HG03565 (cell line): ENCODE results near the gene ARRDC4.

ENCODE experiments used
- ATAC-seq: cut with Tn5 transposase; IDR thresholded peaks from one replicate; pipeline ENCODE4 v1.9.1; 2021; ENCODE audit warnings: mild to moderate bottlenecking, moderate library complexity; ENCODE audit not compliant: unreplicated experiment

The ARRDC4 gene

DNA sequence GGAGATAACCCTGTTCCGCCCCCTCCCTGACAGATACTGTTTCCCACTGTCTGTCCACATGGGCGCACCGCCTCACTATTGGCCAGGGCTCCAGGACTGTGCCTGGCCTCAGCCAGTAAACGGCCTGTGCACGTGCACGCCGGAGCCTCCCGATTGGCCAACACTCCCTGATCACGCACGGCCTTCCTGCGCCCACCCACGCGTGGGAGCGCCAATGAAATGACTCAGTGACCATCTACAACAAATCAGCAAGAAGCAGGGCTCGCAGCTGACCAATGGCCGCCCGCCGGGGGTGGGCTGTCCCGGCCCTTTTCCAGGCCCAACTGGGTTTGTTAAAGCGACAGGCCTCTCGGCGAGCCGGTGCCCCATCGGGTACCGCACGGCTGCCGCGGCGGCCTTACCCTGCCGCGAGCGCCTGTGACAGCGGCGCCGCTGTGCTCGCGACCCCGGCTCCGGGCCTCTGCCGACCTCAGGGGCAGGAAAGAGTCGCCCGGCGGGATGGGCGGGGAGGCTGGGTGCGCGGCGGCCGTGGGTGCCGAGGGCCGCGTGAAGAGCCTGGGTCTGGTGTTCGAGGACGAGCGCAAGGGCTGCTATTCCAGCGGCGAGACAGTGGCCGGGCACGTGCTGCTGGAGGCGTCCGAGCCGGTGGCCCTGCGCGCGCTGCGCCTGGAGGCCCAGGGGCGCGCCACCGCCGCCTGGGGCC is at the start of gene ARRDC4:
ARRDC4 (plus strand) TSS at position 340 of the 703 bp plus-strand sequence; CDS start at position 499, 159 bp downstream.
- ATAC-seq = peak; percentile 94

DNA sequence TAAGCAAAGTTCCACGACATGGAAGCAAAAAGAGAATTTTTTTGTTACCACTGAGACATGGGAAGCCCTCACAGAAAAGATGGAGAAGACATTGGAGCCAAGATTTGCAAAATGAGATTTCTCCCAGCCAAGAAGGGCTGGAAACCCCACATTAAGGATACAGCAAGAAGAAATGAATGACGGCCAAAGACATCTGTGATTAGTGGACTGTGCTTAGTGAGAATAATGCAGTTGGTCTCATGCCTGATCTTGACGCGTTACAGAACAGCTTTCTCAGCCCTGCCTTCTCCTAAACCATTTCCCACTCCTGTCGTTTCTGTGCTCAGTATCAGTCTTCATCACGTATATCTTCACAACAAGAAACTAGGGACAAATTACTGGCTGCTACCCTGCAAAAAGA is 45.8 kb upstream of the ARRDC4 start:
- ATAC-seq = no peak

DNA sequence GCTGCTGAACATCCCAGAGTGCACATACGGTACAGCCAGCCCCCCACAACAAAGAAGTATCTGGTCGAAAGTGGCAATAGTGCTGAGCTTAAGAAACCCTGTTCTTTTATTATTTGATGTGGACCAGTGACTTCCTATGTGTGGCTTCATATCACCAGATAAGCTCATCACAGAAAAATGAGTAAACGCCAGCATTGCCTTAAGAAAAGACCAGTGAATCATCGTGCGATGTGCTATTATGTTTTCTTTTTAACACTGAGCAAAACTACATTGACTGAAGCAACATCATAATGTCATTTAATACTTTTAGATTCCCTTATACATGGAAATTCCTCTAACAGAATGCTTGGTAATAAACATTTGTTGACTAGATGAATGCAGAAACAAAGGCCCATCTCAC is 45.2 kb upstream of the ARRDC4 start:
- ATAC-seq = no peak

- ATAC-seq = no peak
Measured at GRCh38 chr15:97921296-97921865, 39.1 kb upstream of the ARRDC4 start.

- no peak for ATAC-seq
Measured at GRCh38 chr15:97929456-97930229, 30.9 kb upstream of the ARRDC4 start.

DNA sequence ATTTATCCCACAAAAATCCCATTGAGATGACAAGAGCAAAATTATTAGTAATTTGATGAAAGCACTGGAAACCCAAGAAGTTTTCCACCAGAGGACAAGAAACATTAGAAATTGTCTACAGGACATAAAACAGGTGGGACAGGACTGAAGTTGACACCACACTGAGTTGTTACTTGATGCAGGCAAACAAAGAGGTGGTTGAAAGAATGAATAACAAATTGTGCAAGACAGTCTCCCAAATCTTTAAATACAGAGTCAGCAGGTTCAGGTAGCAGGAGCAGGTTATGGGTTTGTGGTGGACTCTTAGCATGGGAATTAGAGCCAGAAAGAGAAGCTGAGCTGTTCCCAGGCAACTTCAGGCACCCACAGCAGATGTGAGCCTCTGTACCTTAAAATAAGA is 30.3 kb upstream of the ARRDC4 start:
- ATAC-seq = no peak

- ATAC-seq = no peak
Measured at GRCh38 chr15:97931314-97931713, 29.2 kb upstream of the ARRDC4 start.

GRCh38 chr15:97933589-97933988 is 26.9 kb upstream of the ARRDC4 start:
- no peak for ATAC-seq

GRCh38 chr15:97940993-97941392 is 19.5 kb upstream of the ARRDC4 start:
- no peak for ATAC-seq

DNA sequence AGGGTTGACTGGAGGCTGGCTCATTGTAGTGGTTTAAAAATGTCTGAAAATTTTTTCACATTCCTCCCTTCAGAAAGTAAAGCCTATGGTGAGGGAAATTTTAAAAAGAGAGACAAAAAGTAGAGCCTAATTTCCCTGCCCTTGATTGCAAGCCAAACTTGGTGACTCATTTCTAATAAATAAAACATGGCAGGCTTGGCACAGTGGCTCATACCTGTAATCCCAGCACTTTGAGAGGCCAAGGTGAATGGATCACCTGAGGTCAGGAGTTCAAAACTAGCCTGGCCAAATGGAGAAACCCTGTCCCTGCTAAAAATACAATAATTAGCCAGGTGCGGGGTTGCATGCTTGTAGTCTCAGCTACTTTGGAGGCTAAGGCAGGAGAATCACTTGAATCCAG is 18.9 kb upstream of the ARRDC4 start:
- ATAC-seq = no peak

GRCh38 chr15:97944724-97945123 is 15.8 kb upstream of the ARRDC4 start:
- ATAC-seq = no peak

GRCh38 chr15:97947465-97948260 is 12.8 kb upstream of the ARRDC4 start:
- no peak for ATAC-seq

- ATAC-seq = no peak
Measured at GRCh38 chr15:97953254-97953653, 7.2 kb upstream of the ARRDC4 start.

DNA sequence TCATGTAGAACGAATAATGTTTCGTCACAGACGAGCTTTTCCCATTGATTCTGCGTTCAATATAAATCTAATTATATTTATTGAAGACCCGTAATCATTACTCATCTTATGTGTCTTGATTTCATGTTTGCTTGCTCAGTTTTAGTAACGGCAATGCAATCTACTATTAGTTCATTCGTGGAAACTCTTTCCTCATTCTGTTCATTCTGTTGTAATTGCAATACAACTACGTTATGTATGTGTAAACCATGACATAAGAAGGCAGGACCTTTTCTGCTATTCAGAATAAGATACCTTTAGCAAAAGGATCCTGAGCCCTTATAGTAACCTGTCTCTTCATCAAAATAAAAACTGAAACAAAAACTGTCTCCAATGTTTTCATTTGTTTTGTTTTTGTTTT is 6.8 kb upstream of the ARRDC4 start:
- ATAC-seq = no peak

DNA sequence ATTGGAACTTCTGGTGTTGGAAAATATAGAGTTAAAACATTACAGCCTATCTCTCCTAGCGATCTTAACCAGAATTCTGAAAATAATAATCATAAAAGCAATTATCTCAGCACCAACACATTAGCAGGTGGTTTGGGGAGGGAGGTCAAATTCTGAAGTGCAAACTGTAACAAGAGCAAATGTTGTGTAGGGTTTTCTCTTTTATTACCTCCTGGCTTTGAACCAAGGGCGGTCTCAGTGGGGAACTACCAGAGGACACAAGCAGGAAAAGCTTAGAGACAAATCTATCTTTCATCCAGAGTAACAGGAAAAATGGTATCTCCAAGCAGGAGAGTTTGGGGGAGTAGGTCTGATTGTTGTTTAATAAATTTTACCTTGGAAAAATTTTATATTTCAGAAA is 5.5 kb upstream of the ARRDC4 start:
- ATAC-seq = no peak

DNA sequence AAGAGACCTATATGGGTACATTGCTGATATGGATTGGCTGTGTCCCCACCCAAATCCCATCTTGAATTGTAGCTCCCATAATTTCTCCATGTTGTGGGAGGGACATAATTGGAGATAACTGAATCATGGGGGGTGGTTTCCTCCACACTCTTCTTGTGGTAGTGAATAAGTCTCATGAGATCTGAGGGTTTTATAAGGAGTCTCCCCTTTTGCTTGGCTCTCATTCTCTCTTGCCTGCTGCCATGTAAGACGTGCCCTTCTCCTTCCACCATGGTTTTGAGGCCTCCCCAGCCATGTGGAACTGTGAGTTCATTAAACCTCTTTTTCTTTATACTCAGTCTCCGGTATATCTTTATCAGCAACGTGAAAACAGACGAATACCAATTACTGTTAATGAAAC is 5.0 kb upstream of the ARRDC4 start:
- no peak for ATAC-seq

- no peak for ATAC-seq
Measured at GRCh38 chr15:97959724-97960363, 659 bp upstream of the ARRDC4 start.

- ATAC-seq = no peak
Measured at GRCh38 chr15:97961067-97961954, 808 bp downstream of the ARRDC4 start.

GRCh38 chr15:97962263-97962662 is 1.8 kb downstream of the ARRDC4 start:
- ATAC-seq = no peak

GRCh38 chr15:97963779-97964178 is 3.3 kb downstream of the ARRDC4 start:
- no peak for ATAC-seq
